Erythroblast (primary cell): ENCODE data around the gene TSPAN9.

ENCODE experiments used
- GATA1 ChIP-seq: IDR thresholded peaks from 2 replicates; pipeline ENCODE4 v1.6.1; 2011; ENCODE audit warnings: low read depth, mild to moderate bottlenecking, control low read depth, low read length, moderate library complexity
- POLR2A ChIP-seq: IDR thresholded peaks from 2 replicates; pipeline ENCODE4 v1.6.1; 2011; ENCODE audit warnings: mild to moderate bottlenecking, low read length

DNA sequence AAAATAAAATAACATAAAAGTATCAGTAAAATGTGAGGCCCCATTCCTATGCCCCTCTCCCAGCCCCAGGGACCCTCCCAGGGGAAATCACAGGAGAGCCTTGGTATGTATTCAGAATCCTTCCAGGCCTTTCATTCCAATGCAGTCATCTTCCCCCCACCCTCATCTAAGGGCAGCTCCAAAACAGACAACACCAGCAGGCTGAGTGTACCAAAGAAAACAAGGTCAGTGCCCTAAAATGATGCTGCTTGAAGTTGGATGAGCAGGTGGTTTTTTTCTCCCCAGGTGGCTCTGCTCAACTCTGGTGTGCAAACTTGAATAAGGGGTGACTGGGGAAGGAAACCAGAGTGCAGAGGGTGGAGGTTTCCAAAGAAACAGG lies 56.2 kb downstream of the TSPAN9 start:
- TF ChIP-seq POLR2A (no peak), GATA1 (no peak)
